ENCODE data around the gene BFSP2.

The BFSP2 gene

DNA sequence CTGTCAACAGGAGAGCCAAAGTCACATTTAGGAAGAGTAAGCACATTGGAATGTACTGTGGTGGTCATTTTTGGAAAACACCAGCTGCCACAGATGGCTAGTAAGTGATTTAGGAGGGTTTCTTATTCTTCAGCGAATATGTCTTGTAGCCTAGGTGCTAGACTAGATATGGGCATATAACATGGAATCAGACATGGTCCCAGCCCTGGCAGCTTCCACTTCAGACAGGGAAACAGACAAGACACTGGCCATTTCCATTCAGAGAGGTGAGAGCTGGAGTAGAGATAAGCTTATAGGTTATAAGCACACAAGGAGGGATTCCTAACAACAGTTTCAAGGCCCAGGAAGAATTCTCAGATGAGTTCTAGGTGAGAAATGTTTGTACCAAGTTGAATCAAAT is 28.2 kb upstream of the BFSP2 start:
- DNase-seq (ENCODE audit: extremely low read depth, low read depth) = no peak
- H3K4me3 ChIP-seq (replicated peaks; ENCODE audit: low read depth, low read length) = no peak overlapping the region
- TF ChIP-seq, protein P1, sequence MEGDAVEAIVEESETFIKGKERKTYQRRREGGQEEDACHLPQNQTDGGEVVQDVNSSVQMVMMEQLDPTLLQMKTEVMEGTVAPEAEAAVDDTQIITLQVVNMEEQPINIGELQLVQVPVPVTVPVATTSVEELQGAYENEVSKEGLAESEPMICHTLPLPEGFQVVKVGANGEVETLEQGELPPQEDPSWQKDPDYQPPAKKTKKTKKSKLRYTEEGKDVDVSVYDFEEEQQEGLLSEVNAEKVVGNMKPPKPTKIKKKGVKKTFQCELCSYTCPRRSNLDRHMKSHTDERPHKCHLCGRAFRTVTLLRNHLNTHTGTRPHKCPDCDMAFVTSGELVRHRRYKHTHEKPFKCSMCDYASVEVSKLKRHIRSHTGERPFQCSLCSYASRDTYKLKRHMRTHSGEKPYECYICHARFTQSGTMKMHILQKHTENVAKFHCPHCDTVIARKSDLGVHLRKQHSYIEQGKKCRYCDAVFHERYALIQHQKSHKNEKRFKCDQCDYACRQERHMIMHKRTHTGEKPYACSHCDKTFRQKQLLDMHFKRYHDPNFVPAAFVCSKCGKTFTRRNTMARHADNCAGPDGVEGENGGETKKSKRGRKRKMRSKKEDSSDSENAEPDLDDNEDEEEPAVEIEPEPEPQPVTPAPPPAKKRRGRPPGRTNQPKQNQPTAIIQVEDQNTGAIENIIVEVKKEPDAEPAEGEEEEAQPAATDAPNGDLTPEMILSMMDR (IDR thresholded peaks at IDR 0.05; ENCODE audit: low read depth, low read length, missing control alignments) = no peak

DNA sequence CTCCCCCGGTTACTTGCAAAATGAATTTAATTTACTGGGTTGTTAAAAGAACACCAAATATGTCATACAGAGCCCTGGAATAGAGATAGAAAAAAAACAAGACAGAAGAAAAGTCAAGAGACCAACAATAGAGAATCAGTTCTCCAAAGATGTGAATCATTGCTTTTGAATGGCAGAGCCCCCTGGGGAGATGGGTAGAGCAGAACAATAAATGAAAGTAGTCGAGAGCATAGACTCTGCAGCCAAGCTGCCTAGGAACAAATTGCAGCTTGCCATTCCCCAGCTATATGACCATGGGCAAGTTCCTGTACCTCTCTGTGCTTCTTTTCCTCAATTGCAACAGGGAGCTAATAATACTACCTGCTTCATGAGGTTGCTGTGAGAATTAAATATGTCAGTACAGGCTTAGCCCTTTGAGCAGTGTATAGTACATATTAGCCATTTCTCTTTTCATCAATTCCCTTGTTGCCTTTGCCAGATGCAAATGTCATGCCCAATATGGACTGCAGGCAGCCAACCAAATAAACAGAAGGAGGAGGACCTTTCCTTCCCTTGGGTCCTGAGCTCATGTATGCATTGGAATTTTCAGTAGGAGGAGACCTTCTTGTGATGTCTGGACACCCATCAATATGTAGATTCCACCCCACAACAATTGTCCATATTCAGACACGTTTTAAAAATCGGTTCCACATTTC is 25.0 kb upstream of the BFSP2 start:
- TF ChIP-seq, protein P1 (IDR thresholded peaks at IDR 0.05; ENCODE audit: low read depth, low read length, missing control alignments) = no peak
- H3K4me3 ChIP-seq (replicated peaks; ENCODE audit: low read depth, low read length) = no peak overlapping the region
- no peak for DNase-seq (ENCODE audit: extremely low read depth, low read depth)

DNA sequence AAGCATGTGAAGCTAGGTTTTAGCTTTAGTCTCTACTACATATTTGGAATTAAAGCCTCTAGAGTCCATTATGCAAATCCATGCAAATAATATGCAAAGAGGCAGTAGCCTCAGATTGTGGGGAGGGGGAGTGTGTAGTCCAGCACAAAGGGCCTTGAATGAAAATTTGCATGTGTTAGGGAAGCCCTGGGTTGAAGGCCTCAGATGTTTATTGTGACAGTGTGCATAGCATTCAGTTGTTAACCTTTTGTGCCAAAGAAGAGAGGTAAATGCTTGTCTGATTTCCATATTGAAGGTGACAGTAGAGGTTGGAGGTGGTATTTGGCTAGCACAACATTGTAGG is 24.5 kb upstream of the BFSP2 start:
- TF ChIP-seq, protein P1 (IDR thresholded peaks at IDR 0.05; ENCODE audit: low read depth, low read length, missing control alignments) = no peak
- DNase-seq (ENCODE audit: extremely low read depth, low read depth) = no peak
- no peak overlapping the region for H3K4me3 ChIP-seq (replicated peaks; ENCODE audit: low read depth, low read length)

DNA sequence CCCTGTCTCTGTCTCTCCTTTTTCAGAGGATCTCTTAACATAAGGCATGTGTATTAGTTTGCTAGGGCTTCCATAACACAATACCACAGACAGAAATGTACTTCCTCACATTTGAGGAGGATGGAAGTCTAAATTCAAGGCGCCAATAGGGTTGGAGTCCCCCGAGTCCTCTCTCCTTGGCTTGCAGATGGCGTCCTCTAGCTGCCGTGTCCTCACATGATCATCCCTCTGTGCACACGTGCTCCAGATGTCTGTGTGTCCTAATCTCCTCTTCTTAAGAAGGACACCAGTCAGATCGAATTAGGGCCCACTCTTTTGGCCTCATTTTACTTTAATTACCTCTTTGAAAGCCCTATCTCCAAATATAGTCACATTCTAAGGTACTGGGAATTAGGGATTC is 23.0 kb upstream of the BFSP2 start:
- TF ChIP-seq, protein P1 (IDR thresholded peaks at IDR 0.05; ENCODE audit: low read depth, low read length, missing control alignments) = no peak
- no peak overlapping the region for H3K4me3 ChIP-seq (replicated peaks; ENCODE audit: low read depth, low read length)
- no peak for DNase-seq (ENCODE audit: extremely low read depth, low read depth)

DNA sequence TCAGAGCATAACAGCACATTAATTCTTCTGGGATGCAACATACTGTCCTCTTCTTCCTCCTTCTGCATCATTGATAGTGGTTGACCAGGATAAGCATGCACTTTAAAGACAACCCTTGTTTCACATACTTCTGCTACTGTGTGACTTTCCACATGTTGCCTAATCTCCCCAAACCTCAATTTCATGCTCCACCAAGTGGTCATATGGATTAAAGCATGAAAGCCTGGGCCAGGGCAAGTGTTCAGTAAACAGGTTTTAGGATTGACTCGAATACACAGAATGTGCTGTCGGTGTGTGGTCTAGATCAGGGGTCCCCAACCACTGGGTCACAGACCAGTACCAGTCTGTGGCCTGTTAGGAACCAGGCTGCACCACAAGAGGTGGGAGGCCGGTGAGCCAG is 22.5 kb upstream of the BFSP2 start:
- TF ChIP-seq, protein P1 (IDR thresholded peaks at IDR 0.05; ENCODE audit: low read depth, low read length, missing control alignments) = peak; percentile 41
- no peak overlapping the region for H3K4me3 ChIP-seq (replicated peaks; ENCODE audit: low read depth, low read length)
- peak; percentile 30 for DNase-seq (ENCODE audit: extremely low read depth, low read depth)

DNA sequence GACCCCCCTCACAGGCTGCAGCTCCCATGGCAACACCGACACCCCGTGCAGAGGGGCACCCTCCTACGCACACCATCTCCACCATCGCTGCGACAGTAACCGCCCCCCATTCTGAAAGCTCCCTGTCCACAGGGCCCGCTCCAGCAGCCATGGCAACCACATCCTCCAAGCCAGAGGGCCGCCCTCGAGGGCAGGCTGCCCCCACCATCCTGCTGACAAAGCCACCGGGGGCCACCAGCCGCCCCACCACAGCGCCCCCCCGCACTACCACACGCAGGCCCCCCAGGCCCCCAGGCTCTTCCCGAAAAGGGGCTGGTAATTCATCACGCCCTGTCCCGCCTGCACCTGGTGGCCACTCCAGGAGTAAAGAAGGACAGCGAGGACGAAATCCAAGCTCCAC is 19.9 kb upstream of the BFSP2 start:
- DNase-seq (ENCODE audit: extremely low read depth, low read depth) = no peak
- no peak overlapping the region for H3K4me3 ChIP-seq (replicated peaks; ENCODE audit: low read depth, low read length)
- TF ChIP-seq, protein P1 (IDR thresholded peaks at IDR 0.05; ENCODE audit: low read depth, low read length, missing control alignments) = no peak
